C4-2B (cell line): ENCODE data around the gene TPK1.

Source experiments
- ZFX ChIP-seq: fragments of 450-650 bp; IDR thresholded peaks from 2 replicates; pipeline ENCODE4 v1.6.1; 2017
- TF ChIP-seq, protein P1 (sequence below): fragments of 450-650 bp; conservative IDR thresholded peaks from 2 replicates; pipeline ENCODE4 v1.5.1; 2017; ENCODE audit warnings: mild to moderate bottlenecking

DNA sequence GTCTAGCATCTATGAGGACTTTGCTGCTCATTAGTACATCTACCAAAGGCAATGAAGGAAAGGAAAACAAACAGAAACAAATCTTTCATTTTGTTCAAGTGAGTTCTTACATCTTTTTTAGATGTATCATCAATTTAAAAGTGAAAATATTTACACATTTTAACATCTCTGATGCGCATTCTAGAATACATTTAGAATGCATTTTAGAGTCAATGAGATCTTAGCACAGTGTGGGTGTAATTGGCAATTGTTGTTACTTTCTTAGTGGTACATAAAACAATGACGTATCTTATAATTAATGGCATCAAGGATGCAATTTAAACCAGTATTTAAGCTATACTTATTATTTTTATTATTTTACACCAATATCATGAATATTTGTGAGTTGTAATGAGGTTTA lies 51.4 kb downstream of the TPK1 start:
- TF ChIP-seq, protein P1, sequence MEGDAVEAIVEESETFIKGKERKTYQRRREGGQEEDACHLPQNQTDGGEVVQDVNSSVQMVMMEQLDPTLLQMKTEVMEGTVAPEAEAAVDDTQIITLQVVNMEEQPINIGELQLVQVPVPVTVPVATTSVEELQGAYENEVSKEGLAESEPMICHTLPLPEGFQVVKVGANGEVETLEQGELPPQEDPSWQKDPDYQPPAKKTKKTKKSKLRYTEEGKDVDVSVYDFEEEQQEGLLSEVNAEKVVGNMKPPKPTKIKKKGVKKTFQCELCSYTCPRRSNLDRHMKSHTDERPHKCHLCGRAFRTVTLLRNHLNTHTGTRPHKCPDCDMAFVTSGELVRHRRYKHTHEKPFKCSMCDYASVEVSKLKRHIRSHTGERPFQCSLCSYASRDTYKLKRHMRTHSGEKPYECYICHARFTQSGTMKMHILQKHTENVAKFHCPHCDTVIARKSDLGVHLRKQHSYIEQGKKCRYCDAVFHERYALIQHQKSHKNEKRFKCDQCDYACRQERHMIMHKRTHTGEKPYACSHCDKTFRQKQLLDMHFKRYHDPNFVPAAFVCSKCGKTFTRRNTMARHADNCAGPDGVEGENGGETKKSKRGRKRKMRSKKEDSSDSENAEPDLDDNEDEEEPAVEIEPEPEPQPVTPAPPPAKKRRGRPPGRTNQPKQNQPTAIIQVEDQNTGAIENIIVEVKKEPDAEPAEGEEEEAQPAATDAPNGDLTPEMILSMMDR = no peak
- no peak for TF ChIP-seq ZFX
